CD4-positive, alpha-beta T cell treated with Interleukin-1 beta for 1 hour (primary cell): Measurements from ENCODE around the gene ZNF80.
"Not testable (repeated sequence)": the region's sequence is repeated elsewhere in the genome, so short reads cannot be mapped to it uniquely, and the experiment has no call there.

Experiments used
- DNase-seq, 2 donors: peaks; one replicate each; pipeline ENCODE4 v3.0.0-alpha.2; 2020 to 2022

Gene ZNF80

GRCh38 chr3:114237478-114237877 lies at the start of gene ZNF80:
TSS of gene ZNF80 (minus strand) at chr3:114237578. CDS start at chr3:114237074, 504 bp downstream.
- DNase-seq = not testable (repeated sequence)

- DNase-seq = no peak
Observed at GRCh38 chr3:114286266-114286665, 48.9 kb upstream of the ZNF80 start.

- peak in 1 of 2 donors; percentile 46 for DNase-seq
Observed at GRCh38 chr3:114285648-114286230, 48.4 kb upstream of the ZNF80 start.

GRCh38 chr3:114284644-114285043 lies 47.3 kb upstream of the ZNF80 start:
- no peak for DNase-seq

- not testable (repeated sequence) for DNase-seq
Observed at GRCh38 chr3:114276856-114277255, 39.5 kb upstream of the ZNF80 start.

GRCh38 chr3:114274929-114275328 lies 37.6 kb upstream of the ZNF80 start:
- DNase-seq = no peak

GRCh38 chr3:114272271-114272670 lies 34.9 kb upstream of the ZNF80 start:
- DNase-seq = no peak

- DNase-seq = no peak
Observed at GRCh38 chr3:114270019-114270418, 32.6 kb upstream of the ZNF80 start.

GRCh38 chr3:114260152-114260551 lies 22.8 kb upstream of the ZNF80 start:
- DNase-seq = no peak

GRCh38 chr3:114259566-114259965 lies 22.2 kb upstream of the ZNF80 start:
- no peak for DNase-seq

GRCh38 chr3:114253505-114253904 lies 16.1 kb upstream of the ZNF80 start:
- no peak for DNase-seq

GRCh38 chr3:114252954-114253353 lies 15.6 kb upstream of the ZNF80 start:
- no peak for DNase-seq

GRCh38 chr3:114242947-114243346 lies 5.6 kb upstream of the ZNF80 start:
- no peak for DNase-seq

- DNase-seq = no peak
Observed at GRCh38 chr3:114241262-114241661, 3.9 kb upstream of the ZNF80 start.

- not testable (repeated sequence) for DNase-seq
Observed at GRCh38 chr3:114238146-114238785, 888 bp upstream of the ZNF80 start.

- DNase-seq = no peak
Observed at GRCh38 chr3:114235431-114235830, 1.9 kb downstream of the ZNF80 start.

- DNase-seq = no peak
Observed at GRCh38 chr3:114234745-114235144, 2.6 kb downstream of the ZNF80 start.

- DNase-seq = peak; percentile 48 to 68
Observed at GRCh38 chr3:114231616-114232015, 5.8 kb downstream of the ZNF80 start.

- no peak for DNase-seq
Observed at GRCh38 chr3:114227076-114227475, 10.3 kb downstream of the ZNF80 start.

- no peak for DNase-seq
Observed at GRCh38 chr3:114226313-114226712, 11.1 kb downstream of the ZNF80 start.

- peak in 1 of 2 donors; percentile 62 for DNase-seq
Observed at GRCh38 chr3:114223143-114223542, 14.2 kb downstream of the ZNF80 start.

- DNase-seq = no peak
Observed at GRCh38 chr3:114221881-114222264, 15.5 kb downstream of the ZNF80 start.

GRCh38 chr3:114221165-114221880 lies 16.1 kb downstream of the ZNF80 start:
- DNase-seq = peak; percentile 35 to 67

- no peak for DNase-seq
Observed at GRCh38 chr3:114219741-114220140, 17.6 kb downstream of the ZNF80 start.
